MM.1S (cell line): Measurements from ENCODE around the gene DEAF1.
A peak's percentile ranks its signal among the peaks of the same experiment; 100 is the strongest.

Source experiments
- DNase-seq: peaks from one replicate; pipeline ENCODE4 v3.0.0-alpha.2; 2015
- H2AFZ ChIP-seq: fragments of 300-600 bp; sonication (generic); 2 replicates; pipeline ENCODE4 v1.6.0; 2016; ENCODE audit warnings: antibody characterized with exemption, low read length
- H3F3A ChIP-seq: fragments of 300-600 bp; sonication (generic); 2 replicates; pipeline ENCODE4 v1.6.1; 2016; ENCODE audit warnings: mild to moderate bottlenecking, antibody characterized with exemption, low read length, moderate library complexity, mixed read lengths; ENCODE audit not compliant: insufficient read depth
- H3K27ac ChIP-seq: fragments of 300-600 bp; sonication (generic); 2 replicates; pipeline ENCODE4 v1.5.1; 2016; ENCODE audit warnings: mild to moderate bottlenecking, low read length
- H3K27me3 ChIP-seq: fragments of 300-600 bp; sonication (generic); replicated peaks from 2 replicates; pipeline ENCODE4 v1.6.0; 2016; ENCODE audit warnings: low read length; ENCODE audit not compliant: insufficient read depth
- H3K36me3 ChIP-seq: fragments of 300-600 bp; sonication (generic); replicated peaks from 2 replicates; pipeline ENCODE4 v1.6.1; 2016; ENCODE audit warnings: mild to moderate bottlenecking, low read length, mixed read lengths; ENCODE audit not compliant: insufficient read depth
- H3K4me1 ChIP-seq: fragments of 300-600 bp; sonication (generic); 2 replicates; pipeline ENCODE4 v1.6.1; 2016; ENCODE audit warnings: low read length, mixed read lengths
- H3K4me2 ChIP-seq: fragments of 300-600 bp; sonication (generic); 2 replicates; pipeline ENCODE4 v1.6.0; 2016; ENCODE audit warnings: low read depth, low read length
- H3K4me3 ChIP-seq: fragments of 300-600 bp; sonication (generic); 2 replicates; pipeline ENCODE4 v1.5.1; 2016; ENCODE audit warnings: low read length, mixed read lengths
- H3K79me2 ChIP-seq: fragments of 300-600 bp; sonication (generic); 2 replicates; pipeline ENCODE4 v1.6.1; 2016; ENCODE audit warnings: mixed run types, low read length, mixed read lengths
- H3K9ac ChIP-seq: fragments of 300-600 bp; sonication (generic); 2 replicates; pipeline ENCODE4 v1.6.1; 2016; ENCODE audit warnings: low read length, mixed read lengths
- H3K9me2 ChIP-seq: fragments of 300-600 bp; sonication (generic); replicated peaks from 2 replicates; pipeline ENCODE4 v1.6.1; 2016; ENCODE audit warnings: mild to moderate bottlenecking, low read length, mixed read lengths; ENCODE audit not compliant: insufficient read depth
- H3K9me3 ChIP-seq: fragments of 300-600 bp; sonication (generic); replicated peaks from 2 replicates; pipeline ENCODE4 v1.6.1; 2016; ENCODE audit warnings: mild to moderate bottlenecking, low read length, mixed read lengths; ENCODE audit not compliant: insufficient read depth
- H4K20me1 ChIP-seq: fragments of 300-600 bp; sonication (generic); 2 replicates; pipeline ENCODE4 v1.6.1; 2016; ENCODE audit warnings: mild to moderate bottlenecking, low read length, moderate library complexity, mixed read lengths; ENCODE audit not compliant: insufficient read depth
- CTCF ChIP-seq: fragments of 300-600 bp; sonication (generic); IDR thresholded peaks from 2 replicates; pipeline ENCODE4 v1.5.1; 2016; ENCODE audit warnings: antibody characterized with exemption, low read length, mixed read lengths
- EZH2 ChIP-seq: fragments of 300-600 bp; sonication (generic); optimal IDR thresholded peaks from 2 replicates; pipeline ENCODE3; 2017; ENCODE audit warnings: low read depth, mild to moderate bottlenecking, antibody characterized with exemption, low read length, mixed read lengths
- EZH2phosphoT487 ChIP-seq: fragments of 300-600 bp; sonication (generic); IDR thresholded peaks from 2 replicates; pipeline ENCODE4 v1.6.1; 2018; ENCODE audit warnings: antibody characterized with exemption, low read length

DEAF1 gene

GRCh38 chr11:720017-720641 lies 25.1 kb upstream of the DEAF1 start:
- H2AFZ ChIP-seq = 0 out of 2 replicates have a peak overlapping the region, but pooled peaks have one; percentile 61
- H3K27me3 ChIP-seq = peaks cover 20% of the 10 kb centered on the region; the same call in 1 of the 2 replicates
- no peaks in the 10 kb centered on the region for H4K20me1 ChIP-seq
- H3K9me3 ChIP-seq = no peaks in the 10 kb centered on the region
- no peaks in the 10 kb centered on the region for H3K36me3 ChIP-seq
- TF ChIP-seq EZH2phosphoT487 (no peak), CTCF (no peak), EZH2 (no peak)
- no peaks in the 10 kb centered on the region for H3K79me2 ChIP-seq
- peaks cover 15% of the 10 kb centered on the region for H3K4me1 ChIP-seq
- H3K4me3 ChIP-seq = peak overlapping the region; percentile 55
- H3K27ac ChIP-seq = no peak overlapping the region
- DNase-seq = no peak
- no peaks in the 10 kb centered on the region for H3K9me2 ChIP-seq
- H3K9ac ChIP-seq = no peak overlapping the region
- H3F3A ChIP-seq = no peaks in the 10 kb centered on the region
- peak overlapping the region; percentile 99; the same call in 1 of the 2 replicates for H3K4me2 ChIP-seq

- Histone ChIP-seq H3K9me3 (no peaks in the 10 kb centered on the region), H3K4me2 (no peak overlapping the region), H3K4me1 (peaks cover 15% of the 10 kb centered on the region), H3K79me2 (no peaks in the 10 kb centered on the region), H3K4me3 (no peak overlapping the region), H3K36me3 (no peaks in the 10 kb centered on the region), H2AFZ (no peak overlapping the region), H3K27me3 (peaks cover 20% of the 10 kb centered on the region; the same call in 1 of the 2 replicates), H4K20me1 (no peaks in the 10 kb centered on the region), H3K27ac (no peak overlapping the region), H3F3A (no peaks in the 10 kb centered on the region), H3K9me2 (no peaks in the 10 kb centered on the region), H3K9ac (no peak overlapping the region)
- DNase-seq = no peak
- no peak for TF ChIP-seq EZH2phosphoT487
Measured at GRCh38 chr11:719214-720016, 24.4 kb upstream of the DEAF1 start.

- Histone ChIP-seq H3K9ac (no peak overlapping the region), H3K4me1 (0 out of 2 replicates have a peak, but pooled peaks cover 3% of the 10 kb centered on the region), H3K9me2 (no peaks in the 10 kb centered on the region), H3K27me3 (peaks cover 24% of the 10 kb centered on the region), H3K27ac (no peak overlapping the region), H3K79me2 (no peaks in the 10 kb centered on the region), H3K9me3 (no peaks in the 10 kb centered on the region), H3K4me3 (no peak overlapping the region), H2AFZ (no peak overlapping the region), H3K36me3 (no peaks in the 10 kb centered on the region), H3K4me2 (no peak overlapping the region), H4K20me1 (no peaks in the 10 kb centered on the region), H3F3A (no peaks in the 10 kb centered on the region)
- no peak for DNase-seq
- TF ChIP-seq EZH2phosphoT487 (no peak), CTCF (no peak), EZH2 (no peak)
Measured at GRCh38 chr11:714436-714835, 19.4 kb upstream of the DEAF1 start.
